ENCODE data around the gene ALKAL2.

DNA sequence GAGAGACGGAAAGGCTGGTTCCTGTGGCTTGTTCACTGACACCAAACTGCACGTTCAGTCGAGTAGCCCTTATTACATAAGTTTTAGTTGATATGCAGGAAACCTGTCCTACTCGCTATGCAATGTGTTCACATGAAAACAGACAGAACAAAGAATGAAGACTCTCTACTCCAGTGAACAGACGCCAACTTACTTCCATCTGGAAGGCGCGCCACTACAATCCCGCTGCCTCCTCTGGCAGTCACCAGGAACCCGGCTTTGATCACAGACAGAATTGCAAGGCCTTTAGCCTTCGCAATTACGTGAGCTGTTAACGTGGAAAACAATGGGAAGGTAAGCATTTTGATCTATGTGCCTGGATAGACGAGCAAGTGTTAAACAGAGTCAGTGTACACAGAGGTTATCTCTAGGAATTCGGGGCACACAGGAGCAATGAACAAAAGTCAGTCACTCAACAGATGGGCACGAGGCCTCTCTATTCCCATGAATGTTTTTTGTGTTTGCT is 38.3 kb downstream of the ALKAL2 start:
- TF ChIP-seq, protein P1, sequence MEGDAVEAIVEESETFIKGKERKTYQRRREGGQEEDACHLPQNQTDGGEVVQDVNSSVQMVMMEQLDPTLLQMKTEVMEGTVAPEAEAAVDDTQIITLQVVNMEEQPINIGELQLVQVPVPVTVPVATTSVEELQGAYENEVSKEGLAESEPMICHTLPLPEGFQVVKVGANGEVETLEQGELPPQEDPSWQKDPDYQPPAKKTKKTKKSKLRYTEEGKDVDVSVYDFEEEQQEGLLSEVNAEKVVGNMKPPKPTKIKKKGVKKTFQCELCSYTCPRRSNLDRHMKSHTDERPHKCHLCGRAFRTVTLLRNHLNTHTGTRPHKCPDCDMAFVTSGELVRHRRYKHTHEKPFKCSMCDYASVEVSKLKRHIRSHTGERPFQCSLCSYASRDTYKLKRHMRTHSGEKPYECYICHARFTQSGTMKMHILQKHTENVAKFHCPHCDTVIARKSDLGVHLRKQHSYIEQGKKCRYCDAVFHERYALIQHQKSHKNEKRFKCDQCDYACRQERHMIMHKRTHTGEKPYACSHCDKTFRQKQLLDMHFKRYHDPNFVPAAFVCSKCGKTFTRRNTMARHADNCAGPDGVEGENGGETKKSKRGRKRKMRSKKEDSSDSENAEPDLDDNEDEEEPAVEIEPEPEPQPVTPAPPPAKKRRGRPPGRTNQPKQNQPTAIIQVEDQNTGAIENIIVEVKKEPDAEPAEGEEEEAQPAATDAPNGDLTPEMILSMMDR (IDR thresholded peaks at IDR 0.05), result no peak
- no peak for TF ChIP-seq EP300 (IDR thresholded peaks at IDR 0.05)

Measured in sigmoid colon (tissue), 4 donors.